ENCODE data around the gene SPSB2.

- no peak for TF ChIP-seq CTCF (IDR thresholded peaks at IDR 0.05)
- TF ChIP-seq POLR2A (IDR thresholded peaks at IDR 0.05): no peak
Observed at GRCh38 chr12:6860942-6861341, 12.2 kb downstream of the SPSB2 start.

All from suprapubic skin (tissue), 3 donors.